Measurements from ENCODE around the gene CRHR2. TPM values are rescaled to one million over a fixed set of nuclear protein-coding genes. Genes with fewer than 3 reads are reported as not detected.

Gene CRHR2
- total and polyA plus RNA-seq, 4 donors: 0.02 to 0.20 TPM; not detected in 2

- no peaks in the 10 kb centered on the region for H3K9me3 ChIP-seq (ENCODE audit: control insufficient read depth in 4 of 4, insufficient read depth in 3 of 4, low read length in 3 of 4)
- no peak for ATAC-seq (ENCODE audit: insufficient read depth, low FRiP score)
Measured at GRCh38 chr7:30709549-30709948, 27.3 kb upstream of the CRHR2 start.

DNA sequence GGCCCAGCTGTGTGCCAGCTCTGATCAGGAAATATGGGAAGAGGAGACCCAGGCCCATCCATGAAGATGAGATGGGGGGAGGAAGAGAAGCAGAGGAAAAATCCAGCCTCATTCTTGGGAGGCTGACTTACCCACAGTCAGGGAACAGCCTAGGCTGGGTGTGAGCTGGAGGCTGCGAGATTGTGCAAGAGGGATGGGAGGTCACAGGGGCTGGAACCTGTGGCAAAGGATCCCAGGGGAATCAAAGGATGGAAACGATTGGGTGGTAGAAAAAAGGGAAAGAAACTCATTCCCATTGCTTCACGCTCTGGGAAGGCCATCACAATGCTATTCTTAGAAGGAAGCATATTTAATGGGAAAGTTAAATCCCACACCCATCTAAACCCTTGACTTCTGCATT lies 26.7 kb upstream of the CRHR2 start:
- Histone ChIP-seq H3K4me3 (no peak overlapping the region), H3K9ac (ENCODE audit: insufficient read depth in 1 of 2, low read length in 2 of 2) (no peak overlapping the region), H3K36me3 (ENCODE audit: control insufficient read depth in 4 of 4, insufficient read depth in 4 of 4, low read length in 4 of 4) (no peaks in the 10 kb centered on the region), H3K27me3 (ENCODE audit: control insufficient read depth in 3 of 3, insufficient read depth in 3 of 3, low read length in 2 of 3) (no peaks in the 10 kb centered on the region), H3K4me1 (ENCODE audit: control insufficient read depth in 5 of 5, insufficient read depth in 5 of 5, low read length in 5 of 5) (peaks cover 0 to 3% (median 0%) of the 10 kb centered on the region in 5 donors), H3K9me3 (ENCODE audit: control insufficient read depth in 4 of 4, insufficient read depth in 3 of 4, low read length in 3 of 4) (no peaks in the 10 kb centered on the region), H3K27ac (ENCODE audit: low read depth in 1 of 2, low read length in 1 of 2) (no peak overlapping the region)
- TF ChIP-seq CTCF (IDR thresholded peaks at IDR 0.05; ENCODE audit: control extremely low read depth, extremely low read depth): no peak
- no peak for DNase-seq
- 79 to 93% methylated on average over 3 of the region's 3 CpGs for WGBS, 2 donors
- no peak for ATAC-seq (ENCODE audit: insufficient read depth, low FRiP score)

More at GRCh38 chr7:30709549-30709948, 27.3 kb upstream of the CRHR2 start:
- no peaks in the 10 kb centered on the region for H3K27me3 ChIP-seq (ENCODE audit: control insufficient read depth in 3 of 3, insufficient read depth in 3 of 3, low read length in 2 of 3)
- no peaks in the 10 kb centered on the region for H3K36me3 ChIP-seq (ENCODE audit: control insufficient read depth in 4 of 4, insufficient read depth in 4 of 4, low read length in 4 of 4)
- no peak overlapping the region for H3K27ac ChIP-seq (ENCODE audit: low read depth in 1 of 2, low read length in 1 of 2)
- no peak for TF ChIP-seq CTCF (IDR thresholded peaks at IDR 0.05; ENCODE audit: control extremely low read depth, extremely low read depth)
- 74 to 77% methylated on average over 6 of the region's 6 CpGs for WGBS, 2 donors
- peaks cover 0 to 3% (median 0%) of the 10 kb centered on the region in 5 donors for H3K4me1 ChIP-seq (ENCODE audit: control insufficient read depth in 5 of 5, insufficient read depth in 5 of 5, low read length in 5 of 5)
- H3K4me3 ChIP-seq: no peak overlapping the region
- peak in 2 of 3 donors; percentile 28 to 36 for DNase-seq
- no peak overlapping the region for H3K9ac ChIP-seq (ENCODE audit: insufficient read depth in 1 of 2, low read length in 2 of 2)

DNA sequence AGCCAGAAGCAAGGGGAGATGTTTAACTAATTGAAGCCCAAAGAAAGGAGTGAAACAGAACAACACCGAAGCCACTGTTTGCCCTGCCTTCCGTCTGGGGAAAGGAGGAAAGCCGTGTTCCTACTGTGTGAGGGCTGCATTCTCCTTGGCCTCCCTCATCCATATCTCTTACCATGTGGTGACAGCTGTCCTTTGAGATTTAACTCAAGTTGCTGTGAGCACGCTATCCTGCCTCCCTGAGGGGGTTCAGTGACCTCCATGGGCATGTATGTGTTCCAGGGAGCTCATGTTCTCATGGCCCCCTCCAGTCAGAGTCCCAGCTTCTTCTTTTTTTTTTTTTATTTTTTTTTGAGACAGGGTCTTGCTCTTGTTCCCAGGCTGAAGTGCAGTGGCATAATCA lies 26.2 kb upstream of the CRHR2 start:
- H3K36me3 ChIP-seq (ENCODE audit: control insufficient read depth in 4 of 4, insufficient read depth in 4 of 4, low read length in 4 of 4): no peaks in the 10 kb centered on the region
- H3K4me1 ChIP-seq (ENCODE audit: control insufficient read depth in 5 of 5, insufficient read depth in 5 of 5, low read length in 5 of 5): peaks cover 0 to 3% (median 0%) of the 10 kb centered on the region in 5 donors
- H3K9ac ChIP-seq (ENCODE audit: insufficient read depth in 1 of 2, low read length in 2 of 2): no peak overlapping the region
- no peak for TF ChIP-seq CTCF (IDR thresholded peaks at IDR 0.05; ENCODE audit: control extremely low read depth, extremely low read depth)
- no peak overlapping the region for H3K4me3 ChIP-seq
- no peak overlapping the region for H3K27ac ChIP-seq (ENCODE audit: low read depth in 1 of 2, low read length in 1 of 2)
- DNase-seq (no peak), ATAC-seq (ENCODE audit: insufficient read depth, low FRiP score) (no peak)
- no peaks in the 10 kb centered on the region for H3K9me3 ChIP-seq (ENCODE audit: control insufficient read depth in 4 of 4, insufficient read depth in 3 of 4, low read length in 3 of 4)
- 87 to 91% methylated on average over 4 of the region's 4 CpGs for WGBS, 2 donors
- H3K27me3 ChIP-seq (ENCODE audit: control insufficient read depth in 3 of 3, insufficient read depth in 3 of 3, low read length in 2 of 3): no peaks in the 10 kb centered on the region

Measured in lung (tissue), 12 donors.